CD4-positive, alpha-beta T cell (primary cell): ENCODE results near the gene PMS1. TPM values are rescaled to one million over a fixed set of nuclear protein-coding genes. Genes with fewer than 3 reads are reported as not detected.

ENCODE experiments used
- ATAC-seq: fragments of 200-7000 bp; cut with Tn5 transposase; one replicate; pipeline ENCODE4 v1.10.0; 2022; ENCODE audit warnings: mild to moderate bottlenecking; ENCODE audit not compliant: poor library complexity
- CTCF ChIA-PET: fragments of 350-600 bp; sonication (Branson Sonifier 250); formaldehyde crosslinking; loops from one replicate; lab custom pipeline; 2021; ENCODE audit warnings: antibody characterized with exemption, inconsistent platforms; lab: Charles Lee
- POLR2A ChIA-PET: fragments of 350-600 bp; sonication (Branson Sonifier 250); formaldehyde crosslinking; loops from one replicate; lab custom pipeline; 2021; ENCODE audit warnings: antibody characterized with exemption, inconsistent platforms; lab: Charles Lee
- DNase-seq, 14 experiments: peaks; one replicate each; pipeline ENCODE4 v3.0.0-alpha.2; 2013 to 2020; ENCODE audit warnings: mixed read lengths in 2 of 14
- H3K27ac ChIP-seq, 2 donors: one replicate each; pipeline versions ENCODE4 v1.5.1 to v1.7.0; 2013; ENCODE audit warnings: low read length in 2 of 2, low read depth in 1 of 2, mild to moderate bottlenecking in 1 of 2
- H3K27me3 ChIP-seq, 2 experiments: 1 replicate in 1 of 2; 2 replicates in 1 of 2; pipeline versions ENCODE4 v1.6.1 to v1.7.0; 2013; ENCODE audit warnings: low read length in 2 of 2, control low read depth in 1 of 2, mild to moderate bottlenecking in 1 of 2, moderate library complexity in 1 of 2; ENCODE audit not compliant: insufficient read depth in 2 of 2, control insufficient read depth in 1 of 2
- H3K36me3 ChIP-seq: one replicate; pipeline ENCODE4 v1.6.1; 2013; ENCODE audit warnings: low read length, control low read depth; ENCODE audit not compliant: insufficient read depth
- H3K4me1 ChIP-seq: one replicate; pipeline ENCODE4 v1.6.1; 2013; ENCODE audit warnings: low read length, control low read depth; ENCODE audit not compliant: insufficient read depth
- H3K4me3 ChIP-seq: one replicate; pipeline ENCODE4 v1.5.1; 2013; ENCODE audit warnings: mild to moderate bottlenecking, low read length, moderate library complexity
- H3K9me3 ChIP-seq, 2 experiments: 1 replicate in 1 of 2; 2 replicates in 1 of 2; pipeline versions ENCODE4 v1.6.1 to v1.7.0; 2013; ENCODE audit warnings: low read length in 2 of 2, mild to moderate bottlenecking in 2 of 2, control low read depth in 1 of 2, moderate library complexity in 1 of 2; ENCODE audit not compliant: control insufficient read depth in 1 of 2, insufficient read depth in 1 of 2
- H3K27ac Mint-ChIP-seq: one replicate; pipeline ENCODE4 v1.8.0; 2020; ENCODE audit warnings: mixed read lengths
- H3K27me3 Mint-ChIP-seq: one replicate; pipeline ENCODE4 v1.8.0; 2021; ENCODE audit warnings: mixed read lengths
- H3K36me3 Mint-ChIP-seq: one replicate; pipeline ENCODE4 v1.8.0; 2021; ENCODE audit warnings: low read depth, mixed read lengths
- H3K4me1 Mint-ChIP-seq: one replicate; pipeline ENCODE4 v1.8.0; 2021; ENCODE audit warnings: low read depth, mixed read lengths
- H3K4me3 Mint-ChIP-seq: one replicate; pipeline ENCODE4 v1.8.0; 2020; ENCODE audit warnings: mild to moderate bottlenecking, mixed read lengths
- H3K9me3 Mint-ChIP-seq: one replicate; pipeline ENCODE4 v1.8.0; 2020; ENCODE audit warnings: mixed read lengths
- intact Hi-C, 2 experiments: fragments of 100-400 bp; cut with DNase I in 1 of 2; cut with micrococcal nuclease in 1 of 2; formaldehyde crosslinking; loops; one replicate each; pipeline versions ENCODE4 v1.15.1 to v1.9.0; 2023 to 2025; cut with DNase I, micrococcal nuclease
- total RNA-seq, 174 experiments: library from RNA in 2 of 174; stranded (reverse) in 2 of 174; gene quantifications; one replicate each; pipeline ENCODE4 v1.2.3 and lab custom pipeline; 2021 to 2026
- TF ChIP-seq, protein P1 (sequence below): fragments of 200-600 bp; IDR thresholded peaks from one replicate; pipeline ENCODE4 v1.8.0; 2022; ENCODE audit warnings: antibody characterized with exemption, mild to moderate bottlenecking

Gene PMS1
- total RNA-seq, 2 experiments from 2014 or later = 9.6 to 9.8 TPM

DNA sequence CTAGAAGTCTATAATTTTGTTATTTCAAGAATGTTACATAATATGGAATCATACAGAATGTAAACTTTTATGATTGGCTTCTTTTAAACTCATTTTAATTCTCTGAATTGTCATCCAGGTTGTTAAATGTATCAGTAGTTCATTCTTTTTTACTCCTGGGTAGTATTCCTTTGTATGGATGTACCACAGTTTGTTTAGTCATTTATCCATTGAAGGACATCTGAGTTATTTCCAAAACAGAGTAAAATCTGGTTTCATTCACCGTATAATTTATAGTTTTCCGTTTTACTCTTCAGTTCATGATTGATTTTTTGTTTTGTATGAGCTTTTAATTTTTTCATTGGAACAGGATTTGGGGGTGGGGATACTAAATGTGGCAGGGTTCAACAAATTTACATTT is 132.4 kb downstream of the PMS1 start:
- H3K4me1 ChIP-seq = no peaks in the 10 kb centered on the region
- H3K27me3 Mint-ChIP-seq = peaks cover 19% of the 10 kb centered on the region
- no peak for ATAC-seq
- H3K27me3 ChIP-seq = peaks cover 0 to 3% of the 10 kb centered on the region in 2 experiments
- CTCF ChIA-PET = no interaction called here
- H3K27ac ChIP-seq = no peak overlapping the region
- no peaks in the 10 kb centered on the region for H3K36me3 ChIP-seq
- H3K4me3 Mint-ChIP-seq = no peak overlapping the region
- intact Hi-C loops = no loop called here
- POLR2A ChIA-PET = no interaction called here
- H3K27ac Mint-ChIP-seq = no peak overlapping the region
- no peaks in the 10 kb centered on the region for H3K4me1 Mint-ChIP-seq
- no peaks in the 10 kb centered on the region for H3K9me3 ChIP-seq
- TF ChIP-seq, protein P1, sequence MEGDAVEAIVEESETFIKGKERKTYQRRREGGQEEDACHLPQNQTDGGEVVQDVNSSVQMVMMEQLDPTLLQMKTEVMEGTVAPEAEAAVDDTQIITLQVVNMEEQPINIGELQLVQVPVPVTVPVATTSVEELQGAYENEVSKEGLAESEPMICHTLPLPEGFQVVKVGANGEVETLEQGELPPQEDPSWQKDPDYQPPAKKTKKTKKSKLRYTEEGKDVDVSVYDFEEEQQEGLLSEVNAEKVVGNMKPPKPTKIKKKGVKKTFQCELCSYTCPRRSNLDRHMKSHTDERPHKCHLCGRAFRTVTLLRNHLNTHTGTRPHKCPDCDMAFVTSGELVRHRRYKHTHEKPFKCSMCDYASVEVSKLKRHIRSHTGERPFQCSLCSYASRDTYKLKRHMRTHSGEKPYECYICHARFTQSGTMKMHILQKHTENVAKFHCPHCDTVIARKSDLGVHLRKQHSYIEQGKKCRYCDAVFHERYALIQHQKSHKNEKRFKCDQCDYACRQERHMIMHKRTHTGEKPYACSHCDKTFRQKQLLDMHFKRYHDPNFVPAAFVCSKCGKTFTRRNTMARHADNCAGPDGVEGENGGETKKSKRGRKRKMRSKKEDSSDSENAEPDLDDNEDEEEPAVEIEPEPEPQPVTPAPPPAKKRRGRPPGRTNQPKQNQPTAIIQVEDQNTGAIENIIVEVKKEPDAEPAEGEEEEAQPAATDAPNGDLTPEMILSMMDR = no peak
- H3K4me3 ChIP-seq = no peak overlapping the region
- no peaks in the 10 kb centered on the region for H3K36me3 Mint-ChIP-seq
- no peak for DNase-seq
- H3K9me3 Mint-ChIP-seq = no peaks in the 10 kb centered on the region

Other genes starting within 250 kb of the PMS1 start
- 1 to 10 TPM; 7.4 to 8.2 TPM for gene SLC40A1, start 203.7 kb upstream of the PMS1 start, total RNA-seq
- 10 to 100 TPM; 38.9 to 40.6 TPM for gene ASNSD1, start 123.0 kb upstream of the PMS1 start, total RNA-seq
- gene ANKAR, start 109.8 kb upstream of the PMS1 start, total RNA-seq = 1 to 10 TPM; 7.9 to 8.0 TPM
- 1 to 10 TPM; 3.3 to 3.7 TPM for gene OSGEPL1, start 21.7 kb upstream of the PMS1 start, total RNA-seq
- 100 to 1,000 TPM; 104 to 106 TPM for gene ORMDL1, start 111 bp upstream of the PMS1 start, total RNA-seq